ENCODE measurements around the gene KRT13. TPM values are rescaled to one million over a fixed set of nuclear protein-coding genes. Genes with fewer than 3 reads are reported as not detected.
A peak's percentile ranks its signal among the peaks of the same experiment; 100 is the strongest.

Gene KRT13
- total RNA-seq, 1 experiment from 2014 or later: 606 TPM

DNA sequence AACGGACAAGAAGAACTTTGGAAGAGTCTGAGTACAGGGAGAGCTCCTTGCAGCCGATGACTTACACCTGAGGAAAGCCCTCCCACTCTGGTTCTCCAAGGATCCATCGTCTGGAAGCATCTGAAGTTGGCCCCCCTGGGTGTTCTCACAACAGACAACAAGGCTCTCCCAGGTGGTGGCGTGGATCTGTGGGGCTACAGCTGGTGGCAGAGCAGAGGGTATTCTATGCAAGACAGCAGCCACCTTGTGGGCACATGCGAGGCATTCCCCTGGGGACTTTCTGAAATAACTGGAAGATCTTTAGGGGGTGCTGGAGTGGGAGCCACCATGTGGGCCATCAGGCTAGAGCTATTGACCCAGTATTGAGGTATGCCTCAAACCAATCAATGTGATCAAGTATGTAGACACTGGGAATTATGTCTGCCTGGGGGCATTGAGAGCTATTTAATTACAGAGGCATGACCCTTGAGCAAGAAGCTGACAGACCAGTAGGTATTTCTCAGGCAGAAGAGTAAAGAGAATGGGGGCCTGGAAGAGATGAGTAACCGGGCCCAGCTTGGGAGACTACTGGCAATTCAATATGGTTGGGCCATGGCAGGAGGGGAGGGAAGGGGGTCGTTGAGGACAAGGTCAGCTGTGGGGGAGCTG lies 29.6 kb upstream of the KRT13 start:
- Histone ChIP-seq H3K36me3 (ENCODE audit: low read depth) (no peaks in the 10 kb centered on the region), H3K4me1 (replicated peaks; ENCODE audit: insufficient read depth) (peaks cover 96% of the 10 kb centered on the region), H3F3A (ENCODE audit: insufficient read depth, low read depth) (peaks cover 70% of the 10 kb centered on the region), H3K4me2 (peak overlapping the region; percentile 75), H4K20me1 (ENCODE audit: insufficient read depth) (no peaks in the 10 kb centered on the region), H3K27me3 (ENCODE audit: insufficient read depth, low read depth) (no peaks in the 10 kb centered on the region), H3K9me2 (ENCODE audit: insufficient read depth) (no peaks in the 10 kb centered on the region), H3K4me3 (no peak overlapping the region), H3K27ac (peak overlapping the region; percentile 80), H3K9me3 (ENCODE audit: insufficient read depth, low read depth) (no peaks in the 10 kb centered on the region), H2AFZ (no peak overlapping the region), H3K79me2 (ENCODE audit: low read depth) (peaks cover 7% of the 10 kb centered on the region; the same call in 1 of the 2 replicates)
- no peak for TF ChIP-seq EZH2 (IDR thresholded peaks at IDR 0.05; ENCODE audit: low read depth)
- TF ChIP-seq, protein P1, sequence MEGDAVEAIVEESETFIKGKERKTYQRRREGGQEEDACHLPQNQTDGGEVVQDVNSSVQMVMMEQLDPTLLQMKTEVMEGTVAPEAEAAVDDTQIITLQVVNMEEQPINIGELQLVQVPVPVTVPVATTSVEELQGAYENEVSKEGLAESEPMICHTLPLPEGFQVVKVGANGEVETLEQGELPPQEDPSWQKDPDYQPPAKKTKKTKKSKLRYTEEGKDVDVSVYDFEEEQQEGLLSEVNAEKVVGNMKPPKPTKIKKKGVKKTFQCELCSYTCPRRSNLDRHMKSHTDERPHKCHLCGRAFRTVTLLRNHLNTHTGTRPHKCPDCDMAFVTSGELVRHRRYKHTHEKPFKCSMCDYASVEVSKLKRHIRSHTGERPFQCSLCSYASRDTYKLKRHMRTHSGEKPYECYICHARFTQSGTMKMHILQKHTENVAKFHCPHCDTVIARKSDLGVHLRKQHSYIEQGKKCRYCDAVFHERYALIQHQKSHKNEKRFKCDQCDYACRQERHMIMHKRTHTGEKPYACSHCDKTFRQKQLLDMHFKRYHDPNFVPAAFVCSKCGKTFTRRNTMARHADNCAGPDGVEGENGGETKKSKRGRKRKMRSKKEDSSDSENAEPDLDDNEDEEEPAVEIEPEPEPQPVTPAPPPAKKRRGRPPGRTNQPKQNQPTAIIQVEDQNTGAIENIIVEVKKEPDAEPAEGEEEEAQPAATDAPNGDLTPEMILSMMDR (conservative IDR thresholded peaks at IDR 0.05): no peak; the same call in 1 of the 2 replicates
- ChIA-PET POLR2A (ENCODE audit: unreplicated experiment) (interaction anchor here (0.5 to 0.6 kb wide), 2 partner anchors 431 to 626 kb away, joined by 3 to 4 read pairs; partner anchors contain the start of gene CNP), CTCF (interaction anchor here (0.6 to 1.9 kb wide), 2 partner anchors 14 to 633 kb away, joined by 4 to 6 read pairs; no protein-coding TSS in a partner anchor)
- no TSS peak for BruUV-seq (replicated peaks)
- intact Hi-C loops (cut with micrococcal nuclease; ENCODE audit: unreplicated experiment): no loop called here
- DNase-seq: peak in 1 of 2 experiments; percentile 56

DNA sequence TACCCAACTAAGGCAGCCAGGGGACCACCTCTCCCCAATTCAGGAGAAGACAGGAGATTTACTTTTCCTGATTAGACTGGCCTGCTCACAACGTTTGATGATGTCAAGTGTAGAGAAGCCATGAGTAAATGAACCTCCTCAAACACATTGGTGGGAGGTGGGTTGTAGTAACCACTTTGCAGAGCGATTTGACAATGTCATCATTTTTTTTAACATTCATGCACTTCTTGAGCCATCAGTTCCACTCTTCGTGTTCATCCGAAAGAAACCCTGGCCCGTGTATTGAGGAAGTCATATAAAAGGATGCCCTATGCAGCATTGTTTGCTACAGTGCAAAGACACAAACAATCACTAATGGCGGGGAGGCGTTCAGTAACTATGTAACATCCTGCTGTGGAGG lies 28.2 kb upstream of the KRT13 start:
- POLR2A ChIA-PET (ENCODE audit: unreplicated experiment): interaction anchor here (0.6 to 0.7 kb wide), 4 partner anchors 16 to 155 kb away, joined by 4 to 10 read pairs (median 8); partner anchors contain the start of gene EIF1
- H3K4me1 ChIP-seq (replicated peaks; ENCODE audit: insufficient read depth): peaks cover 96% of the 10 kb centered on the region

DNA sequence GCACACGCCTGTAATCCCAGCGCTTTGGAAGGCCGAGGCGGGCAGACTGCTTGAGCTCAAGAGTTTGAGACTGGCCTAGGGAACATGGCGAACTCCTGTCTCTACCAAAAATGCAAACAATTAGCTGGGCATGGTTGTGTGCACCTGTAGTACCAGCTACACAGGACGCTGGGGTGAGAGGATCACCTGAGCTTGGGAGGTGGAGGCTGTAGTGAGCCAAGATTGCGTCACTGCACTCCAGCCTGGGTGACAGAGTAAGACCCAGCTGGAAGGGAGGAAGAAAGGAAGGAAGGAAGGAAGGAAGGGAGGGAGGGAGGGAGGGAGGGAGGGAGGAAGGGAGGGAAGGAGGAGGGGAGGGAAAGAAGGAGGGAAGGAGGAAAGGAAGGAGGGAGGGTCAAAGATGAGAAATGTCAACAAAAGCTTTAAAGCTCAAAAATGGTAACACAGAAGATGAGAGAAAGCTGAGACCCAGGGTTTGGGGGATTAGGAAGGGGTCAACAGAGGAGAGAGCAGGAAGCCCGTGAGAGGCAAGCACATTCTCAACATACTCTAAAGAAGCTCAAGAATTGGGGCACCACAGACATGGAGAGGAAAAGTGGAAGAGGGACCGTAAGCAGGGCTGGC lies 27.6 kb upstream of the KRT13 start:
- Histone ChIP-seq H3K4me2 (peak overlapping the region; percentile 29; the same call in 1 of the 2 replicates), H3K4me3 (no peak overlapping the region), H3K9me2 (ENCODE audit: insufficient read depth) (no peaks in the 10 kb centered on the region), H3K27me3 (ENCODE audit: insufficient read depth, low read depth) (no peaks in the 10 kb centered on the region), H3K79me2 (ENCODE audit: low read depth) (peaks cover 14% of the 10 kb centered on the region), H3K27ac (no peak overlapping the region), H3K36me3 (ENCODE audit: low read depth) (no peaks in the 10 kb centered on the region), H3F3A (ENCODE audit: insufficient read depth, low read depth) (peaks cover 70% of the 10 kb centered on the region), H3K4me1 (replicated peaks; ENCODE audit: insufficient read depth) (peaks cover 93% of the 10 kb centered on the region), H2AFZ (no peak overlapping the region), H4K20me1 (ENCODE audit: insufficient read depth) (no peaks in the 10 kb centered on the region), H3K9me3 (ENCODE audit: insufficient read depth, low read depth) (no peaks in the 10 kb centered on the region)
- POLR2A ChIA-PET (ENCODE audit: unreplicated experiment): interaction anchor here (0.6 to 0.7 kb wide), 5 partner anchors 16 to 251 kb away, joined by 4 to 10 read pairs (median 5); no protein-coding TSS in a partner anchor
- CTCF ChIA-PET: interaction anchor here (0.6 kb wide), 1 partner anchor 612 kb away, joined by 3 read pairs; no protein-coding TSS in a partner anchor
- intact Hi-C loops (cut with micrococcal nuclease; ENCODE audit: unreplicated experiment): no loop called here
- no TSS peak for BruUV-seq (replicated peaks)
- TF ChIP-seq, protein P1 (conservative IDR thresholded peaks at IDR 0.05): no peak
- no peak for TF ChIP-seq EZH2 (IDR thresholded peaks at IDR 0.05; ENCODE audit: low read depth)
- peak in 1 of 2 experiments; percentile 44 for DNase-seq

More for the DNA sequence above, 28.2 kb upstream of the KRT13 start:
- Histone ChIP-seq H4K20me1 (ENCODE audit: insufficient read depth) (no peaks in the 10 kb centered on the region), H3K4me3 (no peak overlapping the region), H3K9me2 (ENCODE audit: insufficient read depth) (no peaks in the 10 kb centered on the region), H3F3A (ENCODE audit: insufficient read depth, low read depth) (peaks cover 72% of the 10 kb centered on the region), H3K36me3 (ENCODE audit: low read depth) (no peaks in the 10 kb centered on the region), H3K27ac (no peak overlapping the region), H2AFZ (no peak overlapping the region), H3K27me3 (ENCODE audit: insufficient read depth, low read depth) (no peaks in the 10 kb centered on the region), H3K79me2 (ENCODE audit: low read depth) (peaks cover 11% of the 10 kb centered on the region), H3K9me3 (ENCODE audit: insufficient read depth, low read depth) (no peaks in the 10 kb centered on the region), H3K4me2 (no peak overlapping the region)
- CTCF ChIA-PET: interaction anchor here (0.6 kb wide), 1 partner anchor 611 kb away, joined by 3 read pairs; no protein-coding TSS in a partner anchor
- DNase-seq: no peak
- TF ChIP-seq, protein P1 (conservative IDR thresholded peaks at IDR 0.05): no peak
- no peak for TF ChIP-seq EZH2 (IDR thresholded peaks at IDR 0.05; ENCODE audit: low read depth)
- no TSS peak for BruUV-seq (replicated peaks)
- intact Hi-C loops (cut with micrococcal nuclease; ENCODE audit: unreplicated experiment): no loop called here
